ENCODE results near the gene KIF1A. TPM values are rescaled to one million over a fixed set of nuclear protein-coding genes. Genes with fewer than 3 reads are reported as not detected.

The KIF1A gene
- total RNA-seq, 2 experiments from 2014 or later, result 3.3 to 3.8 TPM

GRCh38 chr2:240823449-240824336 is 3.7 kb upstream of the KIF1A start:
- Mint-ChIP-seq H3K36me3 (no peaks in the 10 kb centered on the region), H3K9me3 (no peaks in the 10 kb centered on the region), H3K4me1 (ENCODE audit: low read depth) (peaks cover 6% of the 10 kb centered on the region), H3K27ac (no peak overlapping the region), H3K4me3 (no peak overlapping the region), H3K27me3 (peaks cover 57% of the 10 kb centered on the region)
- intact Hi-C loops (cut with micrococcal nuclease), result no loop called here
- ChIA-PET CTCF (no interaction called here), POLR2A (no interaction called here)
- DNase-seq, result no peak

GRCh38 chr2:240822280-240822847 is 2.3 kb upstream of the KIF1A start:
- peaks cover 59% of the 10 kb centered on the region for H3K27me3 Mint-ChIP-seq
- ChIA-PET CTCF (interaction anchor here (1.3 to 1.4 kb wide), 2 partner anchors 18 to 30 kb away, joined by 3 to 5 read pairs; no protein-coding TSS in a partner anchor), POLR2A (no interaction called here)
- H3K4me3 Mint-ChIP-seq, result no peak overlapping the region
- intact Hi-C loops (cut with micrococcal nuclease), result no loop called here
- H3K4me1 Mint-ChIP-seq (ENCODE audit: low read depth), result peaks cover 10% of the 10 kb centered on the region
- H3K36me3 Mint-ChIP-seq, result no peaks in the 10 kb centered on the region
- no peak for DNase-seq
- no peak overlapping the region for H3K27ac Mint-ChIP-seq
- no peaks in the 10 kb centered on the region for H3K9me3 Mint-ChIP-seq

- Mint-ChIP-seq H3K9me3 (no peaks in the 10 kb centered on the region), H3K4me1 (ENCODE audit: low read depth) (peaks cover 10% of the 10 kb centered on the region), H3K27me3 (peaks cover 53% of the 10 kb centered on the region), H3K36me3 (no peaks in the 10 kb centered on the region), H3K27ac (no peak overlapping the region), H3K4me3 (peak overlapping the region; percentile 52)
- no peak for DNase-seq
- POLR2A ChIA-PET, result no interaction called here
- intact Hi-C loops (cut with micrococcal nuclease), result no loop called here
- CTCF ChIA-PET, result interaction anchor here (1.3 to 1.4 kb wide), 2 partner anchors 19 to 30 kb away, joined by 3 to 5 read pairs; no protein-coding TSS in a partner anchor
Measured at GRCh38 chr2:240821429-240821778, 1.4 kb upstream of the KIF1A start.

- peaks cover 51% of the 10 kb centered on the region for H3K27me3 Mint-ChIP-seq
- DNase-seq, result peak; percentile 32
- H3K9me3 Mint-ChIP-seq, result no peaks in the 10 kb centered on the region
- no peaks in the 10 kb centered on the region for H3K36me3 Mint-ChIP-seq
- peaks cover 10% of the 10 kb centered on the region for H3K4me1 Mint-ChIP-seq (ENCODE audit: low read depth)
- ChIA-PET POLR2A (no interaction called here), CTCF (interaction anchor here (0.8 to 1.4 kb wide), 2 partner anchors 20 to 234 kb away, joined by 3 to 5 read pairs; no protein-coding TSS in a partner anchor)
- no peak overlapping the region for H3K27ac Mint-ChIP-seq
- intact Hi-C loops (cut with micrococcal nuclease), result no loop called here
- peak overlapping the region; percentile 52 for H3K4me3 Mint-ChIP-seq
Measured at GRCh38 chr2:240820607-240821428, 799 bp upstream of the KIF1A start.

GRCh38 chr2:240819126-240819857 is 727 bp downstream of the KIF1A start:
- no peak for DNase-seq
- ChIA-PET CTCF (no interaction called here), POLR2A (no interaction called here)
- H3K27me3 Mint-ChIP-seq, result peaks cover 37% of the 10 kb centered on the region
- H3K4me3 Mint-ChIP-seq, result no peak overlapping the region
- no peak overlapping the region for H3K27ac Mint-ChIP-seq
- no peaks in the 10 kb centered on the region for H3K36me3 Mint-ChIP-seq
- intact Hi-C loops (cut with micrococcal nuclease), result no loop called here
- peaks cover 10% of the 10 kb centered on the region for H3K4me1 Mint-ChIP-seq (ENCODE audit: low read depth)
- peaks cover 1% of the 10 kb centered on the region for H3K9me3 Mint-ChIP-seq

GRCh38 chr2:240818293-240819125 is 1.5 kb downstream of the KIF1A start:
- intact Hi-C loops (cut with micrococcal nuclease), result no loop called here
- Mint-ChIP-seq H3K9me3 (peaks cover 8% of the 10 kb centered on the region), H3K27ac (no peak overlapping the region), H3K4me1 (ENCODE audit: low read depth) (peaks cover 10% of the 10 kb centered on the region), H3K36me3 (no peaks in the 10 kb centered on the region), H3K27me3 (peaks cover 29% of the 10 kb centered on the region), H3K4me3 (peak overlapping the region; percentile 38)
- POLR2A ChIA-PET, result no interaction called here
- CTCF ChIA-PET, result no interaction called here
- DNase-seq, result no peak

- no peak for DNase-seq
- Mint-ChIP-seq H3K27ac (no peak overlapping the region), H3K36me3 (no peaks in the 10 kb centered on the region), H3K4me1 (ENCODE audit: low read depth) (peaks cover 10% of the 10 kb centered on the region), H3K27me3 (peaks cover 24% of the 10 kb centered on the region), H3K9me3 (peaks cover 8% of the 10 kb centered on the region), H3K4me3 (no peak overlapping the region)
- CTCF ChIA-PET, result no interaction called here
- intact Hi-C loops (cut with micrococcal nuclease), result no loop called here
- POLR2A ChIA-PET, result no interaction called here
Measured at GRCh38 chr2:240817496-240818292, 2.3 kb downstream of the KIF1A start.

- ChIA-PET CTCF (no interaction called here), POLR2A (no interaction called here)
- Mint-ChIP-seq H3K27me3 (peaks cover 17% of the 10 kb centered on the region), H3K4me3 (no peak overlapping the region), H3K27ac (no peak overlapping the region), H3K36me3 (no peaks in the 10 kb centered on the region), H3K9me3 (peaks cover 8% of the 10 kb centered on the region), H3K4me1 (ENCODE audit: low read depth) (peaks cover 10% of the 10 kb centered on the region)
- DNase-seq, result no peak
- intact Hi-C loops (cut with micrococcal nuclease), result no loop called here
Measured at GRCh38 chr2:240816584-240817495, 3.2 kb downstream of the KIF1A start.

GRCh38 chr2:240815761-240816583 is 4.0 kb downstream of the KIF1A start:
- CTCF ChIA-PET, result no interaction called here
- Mint-ChIP-seq H3K4me1 (ENCODE audit: low read depth) (peaks cover 4% of the 10 kb centered on the region), H3K27me3 (peaks cover 10% of the 10 kb centered on the region), H3K27ac (no peak overlapping the region), H3K4me3 (no peak overlapping the region), H3K9me3 (peaks cover 8% of the 10 kb centered on the region), H3K36me3 (no peaks in the 10 kb centered on the region)
- POLR2A ChIA-PET, result no interaction called here
- no peak for DNase-seq
- intact Hi-C loops (cut with micrococcal nuclease), result no loop called here
